HepG2 (cell line): ENCODE data around the gene NRSN2. TPM values are rescaled to one million over a fixed set of nuclear protein-coding genes. Genes with fewer than 3 reads are reported as not detected.

Experiments
- ATAC-seq: fragments of 200-7000 bp; cut with Tn5 transposase; 3 replicates; pipeline ENCODE4 v1.9.1; 2020; ENCODE audit warnings: mild to moderate bottlenecking, moderate library complexity
- BruUV-seq: library from RNA; stranded (reverse); fragments of 400-500 nt; replicated peaks from 2 replicates; lab custom pipeline; 2021; lab: Mats Ljungman, UMichigan
- CTCF ChIA-PET: fragments of 300-600 bp; formaldehyde crosslinking; extraction: SDS; loops from one replicate; lab custom pipeline; 2021; ENCODE audit warnings: low total read pairs, inconsistent platforms, low intra/inter-chr PET ratio; lab: Yijun Ruan, JAX
- POLR2A ChIA-PET: fragments of 350-600 bp; sonication (Branson Sonifier 250); formaldehyde crosslinking; loops from one replicate; lab custom pipeline; 2020; ENCODE audit warnings: antibody characterized with exemption, inconsistent platforms; lab: Yijun Ruan, JAX
- DNase-seq: peaks from one replicate; pipeline ENCODE4 v3.0.0-alpha.2; 2015; ENCODE audit warnings: low spot score
- FAIRE-seq: peaks from 3 replicates; lab custom pipeline; 2011; peaks lifted over from hg19 to GRCh38; lab: Jason Lieb, UNC
- H2AFZ ChIP-seq: one replicate; pipeline ENCODE4 v1.6.1; 2011; ENCODE audit warnings: low read length, inconsistent platforms
- H3K27ac ChIP-seq: fragments of 300-600 bp; 3 replicates; pipeline ENCODE4 v1.8.0; 2011; ENCODE audit warnings: mixed run types, mild to moderate bottlenecking, mixed read lengths, low read length, inconsistent platforms; ENCODE audit not compliant: insufficient read depth; ENCODE audit errors: extremely low read length
- H3K27me3 ChIP-seq, 2 experiments: fragments of 200-600 bp in 1 of 2; 2 replicates in 1 of 2; 3 replicates in 1 of 2; pipeline versions ENCODE4 v1.6.0 to v1.8.0; 2011; ENCODE audit warnings: low read length in 2 of 2, mild to moderate bottlenecking in 2 of 2, moderate library complexity in 2 of 2, inconsistent platforms in 1 of 2; ENCODE audit not compliant: insufficient read depth in 2 of 2, control insufficient read depth in 1 of 2
- H3K36me3 ChIP-seq, 2 experiments: fragments of 200-600 bp in 1 of 2; replicated peaks in 1 of 2; 2 replicates in 1 of 2; 3 replicates in 1 of 2; pipeline versions ENCODE4 v1.5.1 to v1.8.0; 2011; ENCODE audit warnings: low read length in 2 of 2, inconsistent platforms in 1 of 2; ENCODE audit not compliant: insufficient read depth in 2 of 2, control insufficient read depth in 1 of 2
- H3K4me1 ChIP-seq: 2 replicates; pipeline ENCODE4 v1.5.1; 2012; ENCODE audit warnings: low read length, inconsistent platforms; ENCODE audit not compliant: insufficient read depth
- H3K4me2 ChIP-seq: 2 replicates; pipeline ENCODE4 v1.6.0; 2011; ENCODE audit warnings: low read depth, low read length, inconsistent platforms
- H3K4me3 ChIP-seq, 3 experiments: fragments of 200-600 bp in 1 of 3; sonication (generic), shearing (Covaris generic) in 1 of 3; replicated peaks in 1 of 3; 2 replicates each; pipeline ENCODE4 v1.5.1; 2011 to 2016; ENCODE audit warnings: low read length in 3 of 3, inconsistent platforms in 2 of 3, low read depth in 2 of 3, mild to moderate bottlenecking in 2 of 3, control low read depth in 1 of 3, mixed read lengths in 1 of 3; ENCODE audit not compliant: insufficient read depth in 1 of 3
- H3K79me2 ChIP-seq: one replicate; pipeline ENCODE4 v1.6.1; 2011; ENCODE audit warnings: low read length, inconsistent platforms; ENCODE audit not compliant: insufficient read depth
- H3K9ac ChIP-seq: 2 replicates; pipeline ENCODE4 v1.6.0; 2011; ENCODE audit warnings: mild to moderate bottlenecking, low read depth, low read length, inconsistent platforms; ENCODE audit not compliant: insufficient read depth
- H3K9me3 ChIP-seq: 2 replicates; pipeline ENCODE4 v1.5.1; 2012; ENCODE audit warnings: mild to moderate bottlenecking, low read length
- H4K20me1 ChIP-seq: 2 replicates; pipeline ENCODE4 v1.6.0; 2011; ENCODE audit warnings: inconsistent platforms, mild to moderate bottlenecking, low read length, moderate library complexity; ENCODE audit not compliant: insufficient read depth
- DR1 ChIP-seq: sonication (generic); formaldehyde crosslinking; IDR thresholded peaks from 2 replicates; pipeline ENCODE4 v1.8.0; 2021; ENCODE audit warnings: mild to moderate bottlenecking, missing genetic modification reagents, inconsistent platforms
- GATAD2A ChIP-seq: IDR thresholded peaks from 2 replicates; pipeline ENCODE4 v1.6.1; 2016
- HOXA5 ChIP-seq: sonication (generic); formaldehyde crosslinking; IDR thresholded peaks from 2 replicates; pipeline ENCODE4 v1.4.0; 2020; ENCODE audit warnings: missing genetic modification reagents
- MAZ ChIP-seq, 2 experiments: sonication (generic) in 1 of 2; formaldehyde crosslinking in 1 of 2; IDR thresholded peaks; 2 replicates each; pipeline versions ENCODE4 v1.5.0 to v1.6.1; 2012 to 2020; ENCODE audit warnings: low read depth in 2 of 2, mild to moderate bottlenecking in 2 of 2, borderline replicate concordance in 1 of 2, improper control_type of control experiment in 1 of 2, low read length in 1 of 2, missing genetic modification reagents in 1 of 2, moderate library complexity in 1 of 2
- POLR2A ChIP-seq, 2 experiments: IDR thresholded peaks; 2 replicates each; pipeline ENCODE4 v1.6.1; 2011; ENCODE audit warnings: low read depth in 2 of 2, low read length in 2 of 2, mild to moderate bottlenecking in 1 of 2, moderate library complexity in 1 of 2; ENCODE audit not compliant: insufficient read depth in 1 of 2
- POLR2G ChIP-seq: fragments of 200-400 bp; formaldehyde crosslinking; IDR thresholded peaks from 2 replicates; pipeline ENCODE4 v1.6.1; 2018; ENCODE audit warnings: mild to moderate bottlenecking, low read depth, low read length, moderate library complexity
- RBFOX2 ChIP-seq: fragments of 200-400 bp; formaldehyde crosslinking; IDR thresholded peaks from 2 replicates; pipeline ENCODE4 v1.6.1; 2017; ENCODE audit warnings: low read depth, mild to moderate bottlenecking, low read length
- RORA ChIP-seq: sonication (generic); formaldehyde crosslinking; IDR thresholded peaks from 2 replicates; pipeline ENCODE4 v1.5.0; 2020; ENCODE audit warnings: mild to moderate bottlenecking, missing genetic modification reagents, moderate library complexity
- SNAI1 ChIP-seq: sonication (generic); formaldehyde crosslinking; IDR thresholded peaks from 2 replicates; pipeline ENCODE4 v1.5.0; 2020; ENCODE audit warnings: mild to moderate bottlenecking, missing genetic modification reagents, borderline replicate concordance
- TBP ChIP-seq: sonication (generic); formaldehyde crosslinking; IDR thresholded peaks from 2 replicates; pipeline ENCODE4 v1.5.0; 2020; ENCODE audit warnings: missing genetic modification reagents
- WGBS: methylation state at CpG from one replicate; pipeline ENCODE4 v1.1.6; 2017; ENCODE audit warnings: low lambda C conversion rate; 5-methylcytosine and 5-hydroxymethylcytosine counted together
- in situ Hi-C: cut with HindIII; loops from 2 replicates; pipeline ENCODE4 v1.10.0; 2017; ENCODE audit warnings: low pct_unique_long_range_greater_than_20kb; ENCODE audit not compliant: extremely low pct_ligation_motif_present
- intact Hi-C: fragments of 100-400 bp; cut with micrococcal nuclease; formaldehyde crosslinking; loops from one replicate; pipeline ENCODE4 v1.10.0; 2022; ENCODE audit not compliant: unreplicated experiment
- polyA plus RNA-seq, 8 experiments: library from polyadenylated mRNA; depleted of rRNA in 3 of 8; stranded (reverse) in 7 of 8; unstranded in 1 of 8; fragments of >200 nt; fragmentation: Illumina TruSeq in 4 of 8; extraction: Trizol in 4 of 8; gene quantifications; 2 replicates each; pipeline versions ENCODE4 v1.2.1 to v1.2.3, GENCODE V29; 2011 to 2016; ENCODE audit warnings: low read depth in 4 of 8, missing spikeins in 1 of 8, mixed read lengths in 1 of 8; ENCODE audit not compliant: insufficient read depth in 1 of 8
- total RNA-seq, 5 experiments: library from RNA; depleted of rRNA; stranded (reverse); fragments of >200 nt; fragmentation: Illumina TruSeq; extraction: Trizol; gene quantifications; 2 replicates each; pipeline ENCODE4 v1.2.3, GENCODE V29; 2016; ENCODE audit warnings: low read depth in 1 of 5
- TF ChIP-seq, protein P1 (sequence below): sonication (generic); formaldehyde crosslinking; IDR thresholded peaks from 2 replicates; pipeline ENCODE4 v1.8.1; 2023; ENCODE audit warnings: mild to moderate bottlenecking, missing genetic modification reagents
- TF ChIP-seq, protein P2 (sequence below): sonication (generic); formaldehyde crosslinking; IDR thresholded peaks from 2 replicates; pipeline ENCODE4 v1.8.1; 2023; ENCODE audit warnings: mild to moderate bottlenecking, moderate library complexity, missing genetic modification reagents
- TF ChIP-seq, protein P3 (sequence below), 2 experiments: fragments of 450-650 bp in 1 of 2; sonication (generic) in 1 of 2; formaldehyde crosslinking in 1 of 2; IDR thresholded peaks; 2 replicates each; pipeline versions ENCODE4 v1.6.1 to v1.8.0; 2016 to 2022; ENCODE audit warnings: antibody characterized with exemption in 1 of 2, mild to moderate bottlenecking in 1 of 2, missing genetic modification reagents in 1 of 2

NRSN2 gene
- total and polyA plus RNA-seq, 2 of the 13 experiments (the other 11 are each of a cell fraction or from before 2014, with no cell fraction given) = 32.3 to 49.4 TPM

DNA sequence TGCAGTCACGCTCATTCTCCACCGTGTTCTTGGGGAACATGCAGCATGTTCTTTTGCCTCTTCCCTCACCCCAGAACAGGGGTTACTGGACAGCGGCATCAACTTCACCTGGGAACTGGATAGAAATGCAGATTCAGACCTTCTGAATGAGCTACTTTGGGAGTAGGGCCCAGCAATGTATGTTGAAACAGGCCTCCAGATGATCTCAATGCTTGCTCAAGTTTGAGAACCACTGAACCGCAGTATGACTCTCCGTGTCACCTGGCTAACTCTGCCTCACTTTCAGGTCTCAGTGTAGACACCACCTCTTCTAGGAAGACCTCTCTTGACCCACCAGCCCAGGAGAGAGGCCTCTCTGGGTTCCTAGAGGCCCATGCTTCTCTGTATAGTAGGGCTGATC lies 38.5 kb downstream of the NRSN2 start:
- peaks cover 75% of the 10 kb centered on the region for H3K4me1 ChIP-seq
- no peak overlapping the region for H3K27ac ChIP-seq
- no peak for FAIRE-seq
- H3K4me3 ChIP-seq = no peak overlapping the region
- CTCF ChIA-PET = no interaction called here
- no peaks in the 10 kb centered on the region; a peak in 1 of 5 replicates for H3K27me3 ChIP-seq
- intact Hi-C loops = no loop called here
- WGBS = 97% methylated on average over 5 of the region's 5 CpGs
- POLR2A ChIA-PET = interaction anchor here (1.4 to 29.0 kb wide), 3 partner anchors 13 to 46 kb away, joined by 5 to 1587 read pairs (median 909); partner anchors contain the start of gene RBCK1
- no TSS peak for BruUV-seq
- no peak overlapping the region for H3K9ac ChIP-seq
- H3K4me2 ChIP-seq = no peak overlapping the region
- H3K79me2 ChIP-seq = peaks cover 82% of the 10 kb centered on the region
- H3K36me3 ChIP-seq = peaks cover 30 to 76% of the 10 kb centered on the region in 2 experiments
- in situ Hi-C loops = no loop called here
- H3K9me3 ChIP-seq = no peaks in the 10 kb centered on the region
- no peak for ATAC-seq
- H2AFZ ChIP-seq = no peak overlapping the region
- peaks cover 35% of the 10 kb centered on the region for H4K20me1 ChIP-seq
- no peak for DNase-seq
- no peak for TF ChIP-seq MAZ (IDR thresholded peaks at IDR 0.05; ENCODE audit: borderline replicate concordance, low read depth, low read length)
- no peak for TF ChIP-seq MAZ (CRISPR knock-in tag; IDR thresholded peaks at IDR 0.05; ENCODE audit: low read depth)
- TF ChIP-seq, protein P1, sequence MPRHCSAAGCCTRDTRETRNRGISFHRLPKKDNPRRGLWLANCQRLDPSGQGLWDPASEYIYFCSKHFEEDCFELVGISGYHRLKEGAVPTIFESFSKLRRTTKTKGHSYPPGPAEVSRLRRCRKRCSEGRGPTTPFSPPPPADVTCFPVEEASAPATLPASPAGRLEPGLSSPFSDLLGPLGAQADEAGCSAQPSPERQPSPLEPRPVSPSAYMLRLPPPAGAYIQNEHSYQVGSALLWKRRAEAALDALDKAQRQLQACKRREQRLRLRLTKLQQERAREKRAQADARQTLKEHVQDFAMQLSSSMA = 0 out of 2 replicates have a peak, but pooled peaks have one; percentile 40
- no peak for TF ChIP-seq TBP (CRISPR knock-in tag)
- 0 out of 2 replicates have a peak, but pooled peaks have one; percentile 55 for TF ChIP-seq RORA (CRISPR knock-in tag)
- TF ChIP-seq POLR2G = 0 out of 2 replicates have a peak, but pooled peaks have one; percentile 19
- TF ChIP-seq, protein P2, sequence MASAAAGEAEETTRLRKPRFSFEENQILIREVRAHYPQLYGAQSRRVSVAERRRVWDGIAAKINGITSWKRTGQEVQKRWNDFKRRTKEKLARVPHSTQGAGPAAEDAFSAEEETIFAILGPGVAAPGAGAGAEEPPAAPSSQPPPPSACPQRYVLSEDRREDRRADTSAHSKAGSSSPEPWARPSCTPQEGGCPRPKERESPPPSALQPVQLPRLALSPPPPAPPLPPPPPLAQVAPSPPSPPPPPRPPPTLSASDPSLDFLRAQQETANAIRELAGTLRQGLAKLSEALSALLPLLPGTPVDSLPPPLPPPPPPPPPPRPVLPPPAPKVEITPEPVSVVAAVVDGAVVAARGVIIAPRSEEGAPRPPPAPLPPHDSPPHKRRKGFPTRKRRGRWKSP (CRISPR knock-in tag) = peak; percentile 27; the same call in 1 of the 2 replicates
- TF ChIP-seq HOXA5 = 0 out of 2 replicates have a peak, but pooled peaks have one; percentile 2
- TF ChIP-seq, protein P3, sequence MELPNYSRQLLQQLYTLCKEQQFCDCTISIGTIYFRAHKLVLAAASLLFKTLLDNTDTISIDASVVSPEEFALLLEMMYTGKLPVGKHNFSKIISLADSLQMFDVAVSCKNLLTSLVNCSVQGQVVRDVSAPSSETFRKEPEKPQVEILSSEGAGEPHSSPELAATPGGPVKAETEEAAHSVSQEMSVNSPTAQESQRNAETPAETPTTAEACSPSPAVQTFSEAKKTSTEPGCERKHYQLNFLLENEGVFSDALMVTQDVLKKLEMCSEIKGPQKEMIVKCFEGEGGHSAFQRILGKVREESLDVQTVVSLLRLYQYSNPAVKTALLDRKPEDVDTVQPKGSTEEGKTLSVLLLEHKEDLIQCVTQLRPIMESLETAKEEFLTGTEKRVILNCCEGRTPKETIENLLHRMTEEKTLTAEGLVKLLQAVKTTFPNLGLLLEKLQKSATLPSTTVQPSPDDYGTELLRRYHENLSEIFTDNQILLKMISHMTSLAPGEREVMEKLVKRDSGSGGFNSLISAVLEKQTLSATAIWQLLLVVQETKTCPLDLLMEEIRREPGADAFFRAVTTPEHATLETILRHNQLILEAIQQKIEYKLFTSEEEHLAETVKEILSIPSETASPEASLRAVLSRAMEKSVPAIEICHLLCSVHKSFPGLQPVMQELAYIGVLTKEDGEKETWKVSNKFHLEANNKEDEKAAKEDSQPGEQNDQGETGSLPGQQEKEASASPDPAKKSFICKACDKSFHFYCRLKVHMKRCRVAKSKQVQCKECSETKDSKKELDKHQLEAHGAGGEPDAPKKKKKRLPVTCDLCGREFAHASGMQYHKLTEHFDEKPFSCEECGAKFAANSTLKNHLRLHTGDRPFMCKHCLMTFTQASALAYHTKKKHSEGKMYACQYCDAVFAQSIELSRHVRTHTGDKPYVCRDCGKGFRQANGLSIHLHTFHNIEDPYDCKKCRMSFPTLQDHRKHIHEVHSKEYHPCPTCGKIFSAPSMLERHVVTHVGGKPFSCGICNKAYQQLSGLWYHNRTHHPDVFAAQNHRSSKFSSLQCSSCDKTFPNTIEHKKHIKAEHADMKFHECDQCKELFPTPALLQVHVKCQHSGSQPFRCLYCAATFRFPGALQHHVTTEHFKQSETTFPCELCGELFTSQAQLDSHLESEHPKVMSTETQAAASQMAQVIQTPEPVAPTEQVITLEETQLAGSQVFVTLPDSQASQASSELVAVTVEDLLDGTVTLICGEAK (IDR thresholded peaks at IDR 0.05) = no peak
- TF ChIP-seq, protein P3 (CRISPR knock-in tag; IDR thresholded peaks at IDR 0.05) = 0 out of 2 replicates have a peak, but pooled peaks have one; percentile 26
- no peak for TF ChIP-seq SNAI1
- no peak for TF ChIP-seq DR1 (CRISPR knock-in tag)
- TF ChIP-seq RBFOX2 = peak; percentile 51; the same call in 1 of the 2 replicates
- TF ChIP-seq GATAD2A = 0 out of 2 replicates have a peak, but pooled peaks have one; percentile 3
- TF ChIP-seq POLR2A (IDR thresholded peaks at IDR 0.05; ENCODE audit: insufficient read depth in 1 of 2, low read depth in 2 of 2, low read length in 2 of 2) = peak in 1 of 2 experiments; percentile 47; a peak in 2 of 4 replicates
